Astrocyte of the cerebellum (primary cell): Measurements from ENCODE around the gene TEDC2.

Source experiments
- DNase-seq: peaks from one replicate; pipeline ENCODE4 v3.0.0-alpha.2; 2011; ENCODE audit warnings: low read depth
- H3K4me3 ChIP-seq: 2 replicates; pipeline ENCODE4 v1.5.1; 2011; ENCODE audit warnings: mild to moderate bottlenecking, low read depth, low read length, moderate library complexity
- in situ Hi-C: cut with HindIII; loops from 2 replicates; pipeline ENCODE4 v1.10.0; 2017; ENCODE audit warnings: low sequenced_read_pairs
- TF ChIP-seq, protein P1 (sequence below): IDR thresholded peaks from 2 replicates; pipeline ENCODE4 v1.5.1; 2012; ENCODE audit warnings: low read length, low read depth, moderate library complexity, mild to moderate bottlenecking; ENCODE audit errors: missing control alignments

Gene TEDC2

DNA sequence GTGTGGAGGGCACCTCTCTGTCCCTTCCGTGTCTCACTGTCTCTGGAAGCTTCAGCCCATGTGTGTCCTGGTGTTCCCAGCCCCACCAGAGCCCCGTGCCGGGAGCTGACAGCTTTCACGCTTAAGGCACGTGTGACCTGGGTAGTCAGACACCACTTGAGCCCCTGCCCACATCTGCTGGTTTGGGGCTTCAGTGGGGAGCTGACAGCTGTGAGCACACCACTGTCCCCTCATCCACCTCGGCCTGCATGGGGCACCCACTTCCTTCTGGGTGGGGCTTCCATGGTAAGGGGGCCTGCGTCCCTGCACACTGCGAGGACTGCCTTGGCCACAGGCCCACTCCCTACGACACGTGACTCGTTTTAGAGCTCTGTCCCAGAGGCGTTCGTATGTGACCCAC, 2.6 kb upstream of the TEDC2 start:
- H3K4me3 ChIP-seq, result no peak overlapping the region
- no peak for DNase-seq
- TF ChIP-seq, protein P1, sequence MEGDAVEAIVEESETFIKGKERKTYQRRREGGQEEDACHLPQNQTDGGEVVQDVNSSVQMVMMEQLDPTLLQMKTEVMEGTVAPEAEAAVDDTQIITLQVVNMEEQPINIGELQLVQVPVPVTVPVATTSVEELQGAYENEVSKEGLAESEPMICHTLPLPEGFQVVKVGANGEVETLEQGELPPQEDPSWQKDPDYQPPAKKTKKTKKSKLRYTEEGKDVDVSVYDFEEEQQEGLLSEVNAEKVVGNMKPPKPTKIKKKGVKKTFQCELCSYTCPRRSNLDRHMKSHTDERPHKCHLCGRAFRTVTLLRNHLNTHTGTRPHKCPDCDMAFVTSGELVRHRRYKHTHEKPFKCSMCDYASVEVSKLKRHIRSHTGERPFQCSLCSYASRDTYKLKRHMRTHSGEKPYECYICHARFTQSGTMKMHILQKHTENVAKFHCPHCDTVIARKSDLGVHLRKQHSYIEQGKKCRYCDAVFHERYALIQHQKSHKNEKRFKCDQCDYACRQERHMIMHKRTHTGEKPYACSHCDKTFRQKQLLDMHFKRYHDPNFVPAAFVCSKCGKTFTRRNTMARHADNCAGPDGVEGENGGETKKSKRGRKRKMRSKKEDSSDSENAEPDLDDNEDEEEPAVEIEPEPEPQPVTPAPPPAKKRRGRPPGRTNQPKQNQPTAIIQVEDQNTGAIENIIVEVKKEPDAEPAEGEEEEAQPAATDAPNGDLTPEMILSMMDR, result no peak
- in situ Hi-C loops, result no loop called here

DNA sequence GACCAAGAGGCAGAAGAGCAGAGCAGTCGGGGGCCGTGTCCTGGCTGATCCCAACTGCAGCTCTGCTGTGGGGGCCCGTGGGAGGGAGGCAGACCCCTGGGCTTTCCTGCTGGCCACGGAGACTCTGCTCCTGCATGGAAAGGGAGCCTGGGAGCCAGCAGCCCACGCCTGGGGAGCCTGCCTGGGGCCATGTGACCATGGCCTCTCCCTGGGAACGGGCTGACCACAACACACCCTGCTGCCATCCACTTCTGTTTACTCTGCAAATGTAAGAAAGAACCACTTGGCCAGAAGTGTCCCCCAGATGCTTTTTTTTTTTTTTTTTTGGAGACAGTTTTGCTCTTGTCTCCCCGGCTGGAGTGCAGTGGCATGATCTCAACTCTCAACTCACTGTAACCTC, 2.0 kb upstream of the TEDC2 start:
- TF ChIP-seq, protein P1, result no peak
- no peak for DNase-seq
- H3K4me3 ChIP-seq, result no peak overlapping the region
- in situ Hi-C loops, result no loop called here

DNA sequence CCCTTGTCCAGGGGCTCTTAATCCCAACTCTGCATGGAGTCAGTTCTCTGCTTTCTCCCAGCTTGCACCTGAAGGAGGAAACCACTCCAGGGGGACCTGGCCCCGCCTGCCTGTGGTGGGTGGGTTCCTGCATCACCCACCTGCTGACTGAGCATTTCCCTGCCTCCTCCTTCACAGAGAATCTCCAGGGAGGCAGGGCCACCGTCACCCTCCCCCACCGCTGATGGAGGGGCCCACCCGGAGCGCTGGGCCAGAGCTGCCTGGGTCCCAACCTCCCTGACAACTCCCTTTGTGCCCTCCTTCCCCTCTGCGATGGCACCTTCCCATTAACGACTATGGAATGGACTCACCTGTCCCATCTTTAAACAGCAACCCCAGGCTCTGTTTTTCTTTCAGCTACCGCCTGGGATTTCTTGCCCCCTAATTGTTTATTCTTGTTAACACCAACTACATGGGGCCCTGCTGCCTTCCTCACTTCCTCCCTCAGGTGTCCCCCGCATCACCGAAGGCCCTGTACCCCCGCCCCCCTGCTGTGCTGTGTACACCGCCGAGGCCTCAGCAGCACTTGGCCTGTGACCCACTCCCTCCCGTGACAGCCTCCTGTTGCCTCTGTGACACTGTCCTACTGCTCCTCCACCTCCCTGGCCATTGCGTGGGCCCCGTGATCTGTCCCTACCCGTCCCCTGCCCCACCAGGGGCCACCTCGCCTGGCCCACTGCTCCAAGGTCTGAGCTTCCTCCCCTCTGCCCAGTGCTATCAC, 842 bp upstream of the TEDC2 start:
- peak overlapping the region; percentile 66 for H3K4me3 ChIP-seq
- DNase-seq, result no peak
- in situ Hi-C loops, result no loop called here
- TF ChIP-seq, protein P1, result no peak

- TF ChIP-seq, protein P1, result no peak
- H3K4me3 ChIP-seq, result peak overlapping the region; percentile 66
- in situ Hi-C loops, result no loop called here
- DNase-seq, result no peak
These were observed 443 bp downstream of the TEDC2 start for GRCh38 chr16:2460391-2460713.

GRCh38 chr16:2460916-2461315, 1.0 kb downstream of the TEDC2 start:
- TF ChIP-seq, protein P1, result no peak
- DNase-seq, result no peak
- in situ Hi-C loops, result no loop called here
- no peak overlapping the region for H3K4me3 ChIP-seq

DNA sequence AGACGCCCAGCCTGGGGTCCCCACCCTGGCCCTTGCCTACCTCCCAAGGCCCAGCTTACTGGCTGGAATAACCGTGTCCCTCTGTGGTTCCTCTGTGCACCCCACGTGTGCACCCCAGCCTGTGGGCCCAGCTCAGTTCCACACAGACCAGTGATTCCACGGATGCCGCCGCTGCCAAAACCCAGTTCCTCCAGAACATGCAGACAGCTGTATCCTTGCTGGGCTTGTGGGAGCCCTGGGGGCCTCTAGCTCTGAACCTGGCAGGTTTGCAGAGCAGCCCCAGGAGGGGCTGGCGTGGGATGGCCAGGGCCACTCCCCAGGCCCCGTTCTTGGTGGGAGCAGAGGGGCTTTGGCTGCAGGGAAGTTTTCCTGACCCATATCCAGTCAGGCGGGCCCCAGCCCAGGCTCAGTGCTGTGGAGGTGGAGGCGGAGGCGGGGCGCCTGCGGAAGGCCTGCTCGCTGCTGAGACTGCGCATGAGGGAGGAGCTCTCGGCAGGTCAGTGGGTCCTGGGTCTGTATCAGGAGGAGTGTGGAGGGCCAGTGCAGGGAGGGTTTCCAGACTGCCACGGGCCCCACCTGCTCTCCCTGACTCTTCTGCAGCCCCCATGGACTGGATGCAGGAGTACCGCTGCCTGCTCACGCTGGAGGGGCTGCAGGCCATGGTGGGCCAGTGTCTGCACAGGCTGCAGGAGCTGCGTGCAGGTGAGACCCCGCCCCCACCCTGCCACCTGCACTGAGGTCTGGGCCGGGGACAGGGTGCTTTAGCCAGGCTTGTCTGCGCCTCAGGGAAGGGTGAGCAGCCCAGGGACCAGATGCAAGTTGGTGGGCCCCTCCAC, 2.3 kb downstream of the TEDC2 start:
- in situ Hi-C loops, result no loop called here
- no peak for DNase-seq
- TF ChIP-seq, protein P1, result no peak
- no peak overlapping the region for H3K4me3 ChIP-seq
